Stimulated activated CD4-positive, alpha-beta T cell treated with anti-CD3 and anti-CD28 coated beads, Interleukin-15, amount 100 ng/mL, for 24 hours (primary cell): Measurements from ENCODE around the gene S100G.
"Not testable (repeated sequence)": the region's sequence is repeated elsewhere in the genome, so short reads cannot be mapped to it uniquely, and the experiment has no call there.

Experiments used
- DNase-seq: peaks from one replicate; pipeline ENCODE4 v3.0.0-alpha.2; 2020

Gene S100G

GRCh38 chrX:16649858-16650257, at the start of gene S100G:
Gene S100G, plus strand, starts transcription at chrX:16650158. Its CDS starts 849 bp downstream, at chrX:16651007.
- DNase-seq, result no peak

GRCh38 chrX:16601885-16602284, 48.1 kb upstream of the S100G start:
- DNase-seq, result no peak

- DNase-seq, result not testable (repeated sequence)
These were observed 46.7 kb upstream of the S100G start for GRCh38 chrX:16603235-16603634.

- DNase-seq, result no peak
These were observed 46.1 kb upstream of the S100G start for GRCh38 chrX:16603822-16604221.

GRCh38 chrX:16604337-16604736, 45.6 kb upstream of the S100G start:
- DNase-seq, result no peak

GRCh38 chrX:16606142-16606720, 43.7 kb upstream of the S100G start:
- DNase-seq, result no peak

- no peak for DNase-seq
These were observed 39.8 kb upstream of the S100G start for GRCh38 chrX:16610121-16610621.

- not testable (repeated sequence) for DNase-seq
These were observed 39.3 kb upstream of the S100G start for GRCh38 chrX:16610654-16611053.

- DNase-seq, result no peak
These were observed 37.6 kb upstream of the S100G start for GRCh38 chrX:16612257-16612897.

- no peak for DNase-seq
These were observed 32.6 kb upstream of the S100G start for GRCh38 chrX:16617382-16617781.

- DNase-seq, result no peak
These were observed 31.5 kb upstream of the S100G start for GRCh38 chrX:16618422-16618821.

GRCh38 chrX:16619024-16619423, 30.9 kb upstream of the S100G start:
- no peak for DNase-seq

GRCh38 chrX:16628511-16628910, 21.4 kb upstream of the S100G start:
- not testable (repeated sequence) for DNase-seq

GRCh38 chrX:16628946-16629595, 20.9 kb upstream of the S100G start:
- no peak for DNase-seq

- no peak for DNase-seq
These were observed 20.0 kb upstream of the S100G start for GRCh38 chrX:16629909-16630308.

- DNase-seq, result no peak
These were observed 16.2 kb upstream of the S100G start for GRCh38 chrX:16633754-16634153.

- DNase-seq, result no peak
These were observed 14.9 kb upstream of the S100G start for GRCh38 chrX:16635040-16635439.

GRCh38 chrX:16635596-16635995, 14.4 kb upstream of the S100G start:
- no peak for DNase-seq

- DNase-seq, result no peak
These were observed 11.4 kb upstream of the S100G start for GRCh38 chrX:16638533-16638932.

GRCh38 chrX:16639966-16640365, 10.0 kb upstream of the S100G start:
- DNase-seq, result no peak

- DNase-seq, result no peak
These were observed 9.1 kb upstream of the S100G start for GRCh38 chrX:16640823-16641222.

- no peak for DNase-seq
These were observed 6.8 kb upstream of the S100G start for GRCh38 chrX:16643176-16643575.

GRCh38 chrX:16646366-16647138, 3.4 kb upstream of the S100G start:
- DNase-seq, result no peak
